Right lobe of liver (tissue), 6 donors: ENCODE data around the gene P4HA1. TPM values are rescaled to one million over a fixed set of nuclear protein-coding genes. Genes with fewer than 3 reads are reported as not detected.

Experiments used
- ATAC-seq, 4 donors: fragments of 200-7000 bp; cut with Tn5 transposase; one replicate each; pipeline ENCODE4 v1.9.1; 2020; ENCODE audit warnings: mild to moderate bottlenecking in 4 of 4, moderate library complexity in 4 of 4
- DNase-seq, 3 donors: peaks; one replicate each; pipeline ENCODE4 v3.0.0-alpha.2; 2020
- H3K27ac ChIP-seq, 3 donors: fragments of 200-600 bp; one replicate each; pipeline ENCODE4 v1.8.0; 2022
- H3K27me3 ChIP-seq, 2 donors: fragments of 200-600 bp; one replicate each; pipeline ENCODE4 v1.8.0; 2022
- H3K36me3 ChIP-seq, 4 donors: fragments of 200-600 bp; sonication (generic) in 1 of 4; one replicate each; pipeline versions ENCODE4 v1.5.1 to v1.8.0; 2017 to 2022; ENCODE audit warnings: control low read depth in 1 of 4
- H3K4me1 ChIP-seq, 4 donors: fragments of 200-600 bp; sonication (generic) in 1 of 4; one replicate each; pipeline versions ENCODE4 v1.5.1 to v1.8.0; 2017 to 2022; ENCODE audit warnings: control low read depth in 1 of 4
- H3K4me3 ChIP-seq, 3 donors: fragments of 200-600 bp; one replicate each; pipeline ENCODE4 v1.8.0; 2022
- H3K9me3 ChIP-seq, 4 donors: fragments of 200-600 bp; sonication (generic) in 1 of 4; one replicate each; pipeline versions ENCODE4 v1.5.1 to v1.8.0; 2017 to 2022; ENCODE audit warnings: control low read depth in 1 of 4
- POLR2A ChIP-seq: fragments of 450-650 bp; IDR thresholded peaks from one replicate; pipeline ENCODE4 v1.6.1; 2017; ENCODE audit warnings: antibody characterized with exemption, mild to moderate bottlenecking
- WGBS: methylation state at CpG from one replicate; pipeline ENCODE4 v1.1.6; 2018; ENCODE audit warnings: low coverage, low lambda C conversion rate; ENCODE audit not compliant: insufficient coverage; ENCODE audit errors: missing lambda C conversion rate; 5-methylcytosine and 5-hydroxymethylcytosine counted together
- intact Hi-C, 2 donors: fragments of 100-400 bp; cut with DNase I; formaldehyde crosslinking; loops; one replicate each; pipeline versions ENCODE4 v1.11.2 to v1.14.1; 2022
- total RNA-seq, 6 experiments: library from RNA; depleted of rRNA in 2 of 6; stranded (reverse); fragments of >200 nt in 2 of 6; fragmentation: NEBNext Ultra II Directional in 3 of 6; extraction: Animal tissue kit (Norgen Biotek cat#: 25700) in 3 of 6; gene quantifications; one replicate each; pipeline versions ENCODE4 v1.1.0 to v1.2.4, GENCODE V29; 2016 to 2023
- TF ChIP-seq, protein P1 (sequence below), 4 donors: fragments of 200-600 bp in 3 of 4; fragments of 450-650 bp in 1 of 4; IDR thresholded peaks; one replicate each; pipeline versions ENCODE4 v1.5.1 to v1.8.0; 2016 to 2022; ENCODE audit warnings: antibody characterized with exemption in 4 of 4, mild to moderate bottlenecking in 2 of 4
- donor health status: DM: no; HTN: yes; CAD: no.
- donor health status: DM: no; HTN: no; CAD: no.
- donor health status: DM: no; HTN: no; CAD: no.
- donor health status: DM: no; HTN: yes; CAD: no.
- donor health status: DM: no; HTN: yes; CAD: no.

P4HA1 gene
- total RNA-seq, 6 experiments from 2014 or later, result 6.2 to 67.8 (median 26.2) TPM

DNA sequence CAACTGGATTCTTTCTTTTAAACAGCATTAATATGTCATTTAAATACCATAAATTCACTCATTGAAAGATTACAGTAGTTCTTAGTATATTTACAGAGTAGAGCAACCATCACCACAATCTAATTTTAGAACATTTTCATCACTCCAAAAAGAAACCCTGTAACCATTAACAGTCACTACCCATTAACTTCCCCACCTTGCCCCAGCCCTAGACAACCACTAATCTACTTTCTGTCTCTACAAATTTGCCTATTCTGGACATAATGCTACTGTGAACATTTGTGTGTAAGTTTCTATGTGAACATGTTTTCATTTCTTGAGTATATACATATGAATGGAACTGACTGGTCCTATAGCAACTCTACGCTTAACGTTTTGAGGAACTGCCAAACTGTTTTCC is 42.4 kb downstream of the P4HA1 start:
- intact Hi-C loops, result no loop called here
- Histone ChIP-seq H3K4me1 (no peaks in the 10 kb centered on the region), H3K9me3 (no peaks in the 10 kb centered on the region), H3K27me3 (no peaks in the 10 kb centered on the region), H3K4me3 (no peak overlapping the region), H3K36me3 (peaks cover 0 to 54% (median 20%) of the 10 kb centered on the region in 4 donors), H3K27ac (no peak overlapping the region)
- DNase-seq, result no peak
- ATAC-seq, result no peak
- 94% methylated on average over 2 of the region's 2 CpGs for WGBS
- TF ChIP-seq, protein P1, sequence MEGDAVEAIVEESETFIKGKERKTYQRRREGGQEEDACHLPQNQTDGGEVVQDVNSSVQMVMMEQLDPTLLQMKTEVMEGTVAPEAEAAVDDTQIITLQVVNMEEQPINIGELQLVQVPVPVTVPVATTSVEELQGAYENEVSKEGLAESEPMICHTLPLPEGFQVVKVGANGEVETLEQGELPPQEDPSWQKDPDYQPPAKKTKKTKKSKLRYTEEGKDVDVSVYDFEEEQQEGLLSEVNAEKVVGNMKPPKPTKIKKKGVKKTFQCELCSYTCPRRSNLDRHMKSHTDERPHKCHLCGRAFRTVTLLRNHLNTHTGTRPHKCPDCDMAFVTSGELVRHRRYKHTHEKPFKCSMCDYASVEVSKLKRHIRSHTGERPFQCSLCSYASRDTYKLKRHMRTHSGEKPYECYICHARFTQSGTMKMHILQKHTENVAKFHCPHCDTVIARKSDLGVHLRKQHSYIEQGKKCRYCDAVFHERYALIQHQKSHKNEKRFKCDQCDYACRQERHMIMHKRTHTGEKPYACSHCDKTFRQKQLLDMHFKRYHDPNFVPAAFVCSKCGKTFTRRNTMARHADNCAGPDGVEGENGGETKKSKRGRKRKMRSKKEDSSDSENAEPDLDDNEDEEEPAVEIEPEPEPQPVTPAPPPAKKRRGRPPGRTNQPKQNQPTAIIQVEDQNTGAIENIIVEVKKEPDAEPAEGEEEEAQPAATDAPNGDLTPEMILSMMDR (IDR thresholded peaks at IDR 0.05), result no peak
- no peak for TF ChIP-seq POLR2A

DNA sequence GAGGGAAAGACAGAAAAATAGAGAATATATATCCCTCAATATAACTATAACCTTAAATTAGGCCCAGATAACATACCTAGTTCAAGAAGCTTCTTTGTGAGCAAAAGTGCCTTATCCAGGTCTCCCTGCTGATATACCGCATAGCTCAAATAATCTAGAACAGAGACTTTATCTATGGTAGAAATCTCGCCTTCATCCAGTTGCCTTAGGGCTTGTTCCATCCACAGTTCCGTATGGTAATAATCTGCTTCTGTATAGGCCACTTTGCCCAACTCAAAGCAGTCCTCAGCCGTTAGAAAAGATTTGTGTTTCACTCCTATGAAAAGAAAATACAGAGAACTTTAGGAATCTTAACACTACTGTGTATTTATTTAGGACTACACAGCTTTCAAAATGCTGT is 43.4 kb downstream of the P4HA1 start:
- no peaks in the 10 kb centered on the region for H3K27me3 ChIP-seq
- WGBS, result 100% methylated on average over 4 of the region's 4 CpGs
- no peak for TF ChIP-seq POLR2A
- no peak overlapping the region for H3K4me3 ChIP-seq
- no peaks in the 10 kb centered on the region for H3K4me1 ChIP-seq
- ATAC-seq, result no peak
- intact Hi-C loops, result no loop called here
- peaks cover 0 to 59% (median 20%) of the 10 kb centered on the region in 4 donors for H3K36me3 ChIP-seq
- no peak for DNase-seq
- H3K27ac ChIP-seq, result no peak overlapping the region
- no peaks in the 10 kb centered on the region for H3K9me3 ChIP-seq

DNA sequence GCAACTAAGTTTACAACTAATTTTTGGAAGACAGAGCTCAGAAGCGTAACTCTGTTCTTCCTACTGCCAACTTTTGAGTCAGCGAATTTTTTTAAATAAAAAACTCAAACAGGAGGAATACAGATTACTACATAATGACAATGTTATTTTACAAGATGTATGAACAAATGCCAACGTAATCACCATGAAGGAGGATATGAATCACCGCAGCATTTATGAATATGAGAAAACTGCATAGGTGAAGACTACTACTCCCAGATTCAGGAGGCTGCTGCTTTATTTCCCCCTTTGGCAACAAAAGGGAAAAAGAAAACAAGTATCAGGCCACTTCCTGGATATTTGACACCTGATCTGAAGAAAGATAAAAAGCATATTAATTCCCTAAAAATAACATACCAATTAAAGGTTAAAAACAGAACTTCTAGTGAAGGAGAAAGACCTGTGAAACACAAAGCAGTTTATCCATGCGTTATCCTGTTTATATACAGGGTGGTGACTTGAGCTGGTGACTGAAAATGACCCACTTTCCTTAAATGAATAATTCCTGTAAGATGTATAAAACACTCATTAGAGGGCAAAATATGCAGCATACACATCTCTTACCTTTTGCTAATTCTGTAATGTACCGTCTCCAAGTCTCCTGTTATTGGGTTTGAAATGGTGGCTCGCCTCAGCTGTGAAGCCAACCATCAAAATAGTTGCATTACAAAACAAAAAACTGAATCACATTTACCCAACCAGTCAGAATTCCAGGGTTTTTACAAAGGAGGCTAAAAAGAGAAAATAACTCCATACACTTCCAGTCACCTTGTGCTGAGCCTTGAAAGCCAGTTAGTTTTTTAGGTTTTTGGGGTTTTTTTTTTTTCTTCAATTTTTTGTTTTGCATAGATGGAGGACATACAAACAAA is 52.0 kb downstream of the P4HA1 start:
- intact Hi-C loops, result no loop called here

DNA sequence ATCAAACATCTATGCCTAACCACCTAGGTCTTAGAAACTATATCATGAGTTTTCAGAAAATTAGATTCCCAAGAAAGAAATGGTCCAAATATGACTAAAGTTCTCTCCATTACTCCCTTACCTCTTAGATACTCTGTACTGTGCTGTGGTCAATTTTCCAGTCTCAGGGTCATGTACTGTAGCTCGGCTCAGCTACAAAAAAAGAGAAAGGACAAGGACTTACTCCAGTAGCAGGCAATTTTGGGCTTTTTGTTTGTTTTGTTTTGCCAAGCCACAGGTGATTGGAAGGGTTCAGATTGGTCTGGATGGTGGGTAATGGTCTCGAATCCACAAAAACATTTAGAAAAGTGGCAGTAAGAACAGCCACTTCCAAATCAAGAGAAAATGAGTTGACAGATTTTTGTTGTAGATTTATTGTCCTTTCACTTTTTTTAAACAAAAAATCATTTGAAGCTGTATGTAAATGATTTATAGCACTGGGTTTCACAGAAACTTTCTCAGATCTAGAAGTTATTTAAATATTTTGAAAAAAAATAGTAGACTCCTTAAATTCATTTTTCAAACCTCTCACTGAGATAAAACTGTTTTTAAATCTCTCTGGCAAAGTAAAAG is 52.8 kb downstream of the P4HA1 start:
- peaks cover 3 to 49% (median 24%) of the 10 kb centered on the region in 4 donors for H3K36me3 ChIP-seq
- H3K9me3 ChIP-seq, result no peaks in the 10 kb centered on the region
- H3K4me1 ChIP-seq, result no peaks in the 10 kb centered on the region
- no peak for ATAC-seq
- H3K27me3 ChIP-seq, result no peaks in the 10 kb centered on the region
- no peak for TF ChIP-seq POLR2A
- TF ChIP-seq, protein P1 (IDR thresholded peaks at IDR 0.05), result no peak
- no peak for DNase-seq
- no peak overlapping the region for H3K4me3 ChIP-seq
- WGBS, result 45% methylated on average over 2 of the region's 2 CpGs
- intact Hi-C loops, result no loop called here
- H3K27ac ChIP-seq, result peak overlapping the region in 2 of 3 donors; percentile 8 to 12

More for the DNA sequence above, 52.0 kb downstream of the P4HA1 start:
- peak overlapping the region in 2 of 3 donors; percentile 8 to 12 for H3K27ac ChIP-seq
- no peak overlapping the region for H3K4me3 ChIP-seq
- DNase-seq (no peak), ATAC-seq (peak in 2 of 4 donors; percentile 13 to 18)
- no peak for TF ChIP-seq POLR2A
- TF ChIP-seq, protein P1 (IDR thresholded peaks at IDR 0.05), result no peak
- no peaks in the 10 kb centered on the region for H3K4me1 ChIP-seq
- WGBS, result 67% methylated on average over 7 of the region's 7 CpGs
- peaks cover 0 to 51% (median 24%) of the 10 kb centered on the region in 4 donors for H3K36me3 ChIP-seq
- no peaks in the 10 kb centered on the region for H3K9me3 ChIP-seq
- no peaks in the 10 kb centered on the region for H3K27me3 ChIP-seq

DNA sequence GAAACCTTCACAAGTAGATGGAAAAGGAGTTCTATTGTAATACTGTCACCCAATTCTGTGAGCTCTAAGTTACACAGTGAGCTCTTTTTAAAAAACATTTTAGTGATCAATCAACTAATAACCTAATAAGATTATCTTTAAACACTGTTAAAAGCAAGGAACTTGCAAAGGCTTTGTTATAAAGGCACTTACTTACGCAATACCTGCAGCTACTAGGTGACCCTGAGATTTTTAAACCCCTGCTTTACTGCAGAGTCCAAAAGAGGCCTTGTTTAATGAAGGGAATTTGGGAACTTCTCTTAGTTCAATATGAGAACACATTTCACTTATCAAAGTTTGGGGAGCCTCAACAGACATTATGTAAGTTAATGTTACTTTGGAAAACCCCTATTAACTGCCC is 53.3 kb downstream of the P4HA1 start:
- Histone ChIP-seq H3K36me3 (peaks cover 3 to 45% (median 24%) of the 10 kb centered on the region in 4 donors), H3K4me1 (no peaks in the 10 kb centered on the region), H3K9me3 (no peaks in the 10 kb centered on the region), H3K4me3 (no peak overlapping the region), H3K27me3 (no peaks in the 10 kb centered on the region), H3K27ac (no peak overlapping the region)
- WGBS, result 88% methylated on average over 1 of the region's 1 CpG
- intact Hi-C loops, result no loop called here
- ATAC-seq, result no peak
- no peak for TF ChIP-seq POLR2A
- TF ChIP-seq, protein P1 (IDR thresholded peaks at IDR 0.05), result no peak
- no peak for DNase-seq
